Transverse colon (tissue), 3 donors: ENCODE data around the gene SCYGR2.

Experiments
- CTCF ChIP-seq, 5 experiments: fragments of 200-600 bp in 3 of 5; fragments of 450-650 bp in 2 of 5; sonication (generic) in 3 of 5; IDR thresholded peaks; 1 replicate in 2 of 5; 2 replicates in 3 of 5; pipeline ENCODE4 v1.5.1; 2016 to 2017; ENCODE audit warnings: antibody characterized with exemption in 5 of 5, inconsistent platforms in 3 of 5, mild to moderate bottlenecking in 2 of 5, moderate library complexity in 1 of 5
- POLR2A ChIP-seq: fragments of 450-650 bp; IDR thresholded peaks from one replicate; pipeline ENCODE4 v1.6.1; 2016; ENCODE audit warnings: antibody characterized with exemption, mild to moderate bottlenecking, moderate library complexity

- no peak for TF ChIP-seq CTCF (IDR thresholded peaks at IDR 0.05)
- TF ChIP-seq POLR2A, result no peak
These were observed 3.7 kb downstream of the SCYGR2 start for GRCh38 chr2:227602358-227602757.
